HUES48 (cell line): ENCODE results near the gene NAP1L5.

Experiments used
- H3K27ac ChIP-seq: one replicate; pipeline ENCODE4 v1.7.0; 2013; ENCODE audit warnings: low read depth, low read length, inconsistent platforms
- H3K27me3 ChIP-seq: 2 replicates; pipeline ENCODE4 v1.6.1; 2013; ENCODE audit warnings: mild to moderate bottlenecking, low read length; ENCODE audit not compliant: control insufficient read depth, insufficient read depth
- H3K36me3 ChIP-seq: 2 replicates; pipeline ENCODE4 v1.6.1; 2013; ENCODE audit warnings: low read length; ENCODE audit not compliant: control insufficient read depth, insufficient read depth
- H3K4me1 ChIP-seq: 2 replicates; pipeline ENCODE4 v1.6.1; 2013; ENCODE audit warnings: mild to moderate bottlenecking, low read length; ENCODE audit not compliant: control insufficient read depth, insufficient read depth
- H3K4me3 ChIP-seq: 2 replicates; pipeline ENCODE4 v1.5.1; 2013; ENCODE audit warnings: mild to moderate bottlenecking, low read depth, low read length
- H3K9ac ChIP-seq: 2 replicates; pipeline ENCODE4 v1.6.1; 2013; ENCODE audit warnings: mild to moderate bottlenecking, low read depth, low read length, moderate library complexity
- H3K9me3 ChIP-seq: 2 replicates; pipeline ENCODE4 v1.6.1; 2013; ENCODE audit warnings: low read length; ENCODE audit not compliant: control insufficient read depth, insufficient read depth

NAP1L5 gene

GRCh38 chr4:88736264-88736663, 38.6 kb upstream of the NAP1L5 start:
- Histone ChIP-seq H3K27ac (no peak overlapping the region), H3K36me3 (peaks cover 11% of the 10 kb centered on the region; the same call in 1 of the 2 replicates)

GRCh38 chr4:88735564-88735963, 37.9 kb upstream of the NAP1L5 start:
- H3K27ac ChIP-seq, result no peak overlapping the region
- H3K4me3 ChIP-seq, result no peak overlapping the region
- H3K4me1 ChIP-seq, result peaks cover 31% of the 10 kb centered on the region
- H3K9me3 ChIP-seq, result no peaks in the 10 kb centered on the region
- no peaks in the 10 kb centered on the region for H3K27me3 ChIP-seq
- H3K36me3 ChIP-seq, result peaks cover 12% of the 10 kb centered on the region; the same call in 1 of the 2 replicates
- H3K9ac ChIP-seq, result no peak overlapping the region

More at GRCh38 chr4:88736264-88736663, 38.6 kb upstream of the NAP1L5 start:
- Histone ChIP-seq H3K9ac (no peak overlapping the region), H3K4me1 (peaks cover 31% of the 10 kb centered on the region), H3K27me3 (no peaks in the 10 kb centered on the region), H3K9me3 (no peaks in the 10 kb centered on the region), H3K4me3 (no peak overlapping the region)

- Histone ChIP-seq H3K9me3 (no peaks in the 10 kb centered on the region), H3K9ac (no peak overlapping the region), H3K36me3 (peaks cover 15% of the 10 kb centered on the region; the same call in 1 of the 2 replicates), H3K27me3 (no peaks in the 10 kb centered on the region), H3K4me3 (no peak overlapping the region), H3K27ac (no peak overlapping the region), H3K4me1 (peaks cover 24% of the 10 kb centered on the region)
These were observed 36.8 kb upstream of the NAP1L5 start for GRCh38 chr4:88734403-88734949.

- H3K9me3 ChIP-seq, result no peaks in the 10 kb centered on the region
- no peaks in the 10 kb centered on the region for H3K27me3 ChIP-seq
- no peak overlapping the region for H3K27ac ChIP-seq
- H3K4me3 ChIP-seq, result no peak overlapping the region
- no peak overlapping the region for H3K9ac ChIP-seq
- H3K36me3 ChIP-seq, result peaks cover 27% of the 10 kb centered on the region
- peaks cover 9% of the 10 kb centered on the region for H3K4me1 ChIP-seq
These were observed 35.2 kb upstream of the NAP1L5 start for GRCh38 chr4:88732714-88733368.

- H3K4me3 ChIP-seq, result no peak overlapping the region
- H3K9me3 ChIP-seq, result no peaks in the 10 kb centered on the region
- H3K27ac ChIP-seq, result no peak overlapping the region
- no peak overlapping the region for H3K9ac ChIP-seq
- no peaks in the 10 kb centered on the region for H3K27me3 ChIP-seq
- peaks cover 35% of the 10 kb centered on the region for H3K36me3 ChIP-seq
- no peaks in the 10 kb centered on the region for H3K4me1 ChIP-seq
These were observed 33.8 kb upstream of the NAP1L5 start for GRCh38 chr4:88731381-88731780.

- H3K9ac ChIP-seq, result no peak overlapping the region
- H3K4me1 ChIP-seq, result no peaks in the 10 kb centered on the region
- no peaks in the 10 kb centered on the region for H3K27me3 ChIP-seq
- H3K36me3 ChIP-seq, result peaks cover 35% of the 10 kb centered on the region
- no peak overlapping the region for H3K27ac ChIP-seq
- H3K4me3 ChIP-seq, result no peak overlapping the region
- no peaks in the 10 kb centered on the region for H3K9me3 ChIP-seq
These were observed 33.2 kb upstream of the NAP1L5 start for GRCh38 chr4:88730811-88731210.

GRCh38 chr4:88729146-88729760, 31.6 kb upstream of the NAP1L5 start:
- peaks cover 29% of the 10 kb centered on the region for H3K36me3 ChIP-seq

GRCh38 chr4:88728146-88728545, 30.5 kb upstream of the NAP1L5 start:
- no peak overlapping the region for H3K4me3 ChIP-seq
- no peaks in the 10 kb centered on the region for H3K9me3 ChIP-seq
- no peaks in the 10 kb centered on the region for H3K27me3 ChIP-seq
- no peak overlapping the region for H3K27ac ChIP-seq
- peaks cover 29% of the 10 kb centered on the region for H3K36me3 ChIP-seq
- H3K4me1 ChIP-seq, result peaks cover 8% of the 10 kb centered on the region
- no peak overlapping the region for H3K9ac ChIP-seq

More at GRCh38 chr4:88729146-88729760, 31.6 kb upstream of the NAP1L5 start:
- Histone ChIP-seq H3K4me1 (peaks cover 8% of the 10 kb centered on the region), H3K4me3 (no peak overlapping the region), H3K9me3 (no peaks in the 10 kb centered on the region), H3K27ac (no peak overlapping the region), H3K27me3 (no peaks in the 10 kb centered on the region), H3K9ac (no peak overlapping the region)

- Histone ChIP-seq H3K27me3 (no peaks in the 10 kb centered on the region), H3K4me1 (peaks cover 8% of the 10 kb centered on the region), H3K9ac (no peak overlapping the region), H3K9me3 (no peaks in the 10 kb centered on the region), H3K36me3 (peaks cover 24% of the 10 kb centered on the region), H3K27ac (no peak overlapping the region), H3K4me3 (no peak overlapping the region)
These were observed 28.4 kb upstream of the NAP1L5 start for GRCh38 chr4:88725986-88726385.

- Histone ChIP-seq H3K27ac (no peak overlapping the region), H3K9ac (no peak overlapping the region; the same call in 1 of the 2 replicates), H3K27me3 (no peaks in the 10 kb centered on the region), H3K36me3 (peaks cover 22% of the 10 kb centered on the region), H3K4me3 (no peak overlapping the region), H3K9me3 (no peaks in the 10 kb centered on the region), H3K4me1 (peaks cover 8% of the 10 kb centered on the region)
These were observed 27.5 kb upstream of the NAP1L5 start for GRCh38 chr4:88725143-88725542.

- Histone ChIP-seq H3K9me3 (no peaks in the 10 kb centered on the region), H3K4me1 (peaks cover 8% of the 10 kb centered on the region), H3K4me3 (no peak overlapping the region), H3K27ac (no peak overlapping the region), H3K9ac (no peak overlapping the region), H3K27me3 (no peaks in the 10 kb centered on the region), H3K36me3 (peaks cover 20% of the 10 kb centered on the region)
These were observed 26.8 kb upstream of the NAP1L5 start for GRCh38 chr4:88724406-88724805.
